NCI-H345 treated with DMSO at 0.1 percent for 48 hours (cell line): ENCODE measurements around the gene ENG.
"Not testable (repeated sequence)": the region's sequence is repeated elsewhere in the genome, so short reads cannot be mapped to it uniquely, and the experiment has no call there.

Experiments
- DNase-seq: peaks from one replicate; lab custom pipeline; 2025; ENCODE audit not compliant: unreplicated experiment; lab: John Stamatoyannopoulos, UW

ENG gene

DNA sequence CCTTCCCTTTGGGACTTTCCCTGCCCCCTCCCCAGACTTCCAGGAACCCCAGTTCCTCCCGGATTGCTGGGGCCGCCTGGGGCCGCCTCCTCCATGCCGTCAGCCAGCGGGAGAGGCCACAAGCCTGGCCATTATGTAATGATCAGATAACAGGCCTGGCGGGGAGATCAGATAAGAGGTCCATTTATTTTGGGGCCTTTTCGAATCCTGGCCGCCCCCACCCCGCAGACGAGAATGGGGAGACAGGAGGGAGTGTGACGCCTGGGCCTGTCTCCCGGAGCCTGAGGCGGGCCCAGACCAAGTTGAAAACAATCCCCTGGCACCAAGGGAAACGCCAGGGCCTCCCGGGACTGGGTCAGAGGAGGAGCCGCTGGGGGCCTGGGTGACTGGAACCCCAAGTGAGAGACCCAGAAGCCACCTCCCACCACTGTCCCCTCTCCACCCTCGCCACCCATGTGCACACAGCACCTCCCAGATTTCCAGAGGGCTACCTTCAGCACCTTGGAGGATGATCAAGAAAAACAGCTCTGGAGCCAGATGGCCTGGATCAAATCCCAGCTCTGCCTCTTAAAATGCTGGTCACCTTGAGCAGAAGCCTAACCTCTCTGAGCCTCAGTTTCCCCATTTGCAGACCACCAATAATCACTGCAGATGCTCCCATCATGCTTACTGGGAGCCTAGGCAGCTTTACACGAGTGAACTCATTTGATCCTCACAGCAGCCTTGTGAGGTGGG lies 7.8 kb downstream of the ENG start:
- DNase-seq = no peak

DNA sequence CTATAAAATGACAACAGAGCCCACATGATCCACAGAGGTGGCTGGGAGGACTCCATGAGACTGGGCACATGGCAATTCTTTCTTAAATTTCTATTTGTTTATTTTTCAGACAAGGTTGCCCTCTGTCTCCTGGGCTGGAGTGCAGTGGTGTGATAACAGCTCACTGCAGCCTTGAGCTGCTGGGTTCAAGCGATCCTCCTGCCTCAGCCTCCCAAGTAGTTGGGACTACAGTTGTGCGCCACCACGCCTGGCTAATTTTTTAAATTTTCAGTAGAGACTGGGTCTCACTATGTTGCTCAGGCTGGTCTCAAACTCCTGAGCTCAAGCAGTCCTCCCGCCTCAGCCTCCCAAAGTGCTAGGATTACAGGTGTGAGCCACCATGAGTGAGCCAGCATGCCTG lies 8.8 kb downstream of the ENG start:
- DNase-seq = not testable (repeated sequence)

DNA sequence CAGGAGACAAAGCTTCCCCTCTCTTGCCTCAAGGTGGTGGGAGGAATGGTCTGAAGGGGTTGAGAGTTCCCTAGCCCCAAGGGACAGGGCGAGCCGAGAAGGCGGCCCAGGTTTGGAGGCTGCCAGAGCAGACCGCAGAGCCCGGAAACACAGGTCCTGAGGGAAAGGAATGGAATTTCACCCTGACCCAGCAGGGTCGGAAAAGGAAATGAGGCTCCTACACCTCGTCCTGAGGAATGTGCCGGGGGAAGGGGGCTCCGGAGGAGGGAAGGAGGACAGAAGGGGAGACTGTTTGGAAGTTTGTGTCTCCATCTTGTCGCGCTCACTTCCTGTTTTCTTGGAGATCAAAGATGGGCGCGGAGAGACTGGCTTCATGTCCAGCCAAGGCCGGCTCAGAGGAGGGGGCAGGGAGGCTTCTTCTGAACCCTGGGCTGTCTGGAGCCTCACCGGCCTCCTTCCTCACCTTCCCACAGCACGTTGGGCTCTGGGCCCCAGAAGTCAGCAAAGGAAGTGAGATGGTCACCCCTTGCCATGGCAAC lies 9.6 kb downstream of the ENG start:
- DNase-seq = no peak

DNA sequence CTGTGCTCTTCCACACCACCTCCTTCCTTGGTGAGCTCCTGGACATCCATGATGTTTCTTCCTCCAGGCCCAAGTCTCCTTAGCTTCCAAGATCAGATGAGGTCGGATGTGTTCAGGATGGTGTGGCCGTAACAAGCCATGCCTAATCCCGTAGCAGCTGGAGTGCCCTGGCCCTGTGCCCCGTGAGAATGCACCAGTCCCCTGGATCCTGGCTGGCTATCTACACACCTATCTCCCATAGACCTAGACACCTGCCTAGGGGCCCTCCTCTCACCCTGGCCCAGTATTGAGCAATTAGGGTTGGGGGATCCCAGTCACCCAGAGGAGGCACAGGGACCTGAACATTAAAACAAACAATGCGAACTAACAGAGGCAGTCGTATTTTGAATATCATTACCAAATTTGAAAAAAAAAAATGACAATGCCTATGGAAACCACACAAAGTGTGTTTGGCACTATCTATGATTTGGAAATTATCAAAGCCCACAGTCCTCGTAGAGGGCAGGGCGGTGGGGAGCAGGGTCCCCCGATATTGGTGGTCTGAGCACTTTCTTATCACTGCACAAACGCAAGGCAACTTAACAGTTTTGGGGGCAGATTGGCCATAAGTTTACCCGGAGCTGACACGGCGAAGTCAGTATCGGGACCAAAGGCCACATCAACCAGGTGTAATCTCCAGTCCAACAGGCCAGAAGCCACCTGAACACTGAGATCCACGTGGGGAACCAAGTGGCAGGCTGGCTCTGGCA lies 13.2 kb downstream of the ENG start:
- DNase-seq = no peak

DNA sequence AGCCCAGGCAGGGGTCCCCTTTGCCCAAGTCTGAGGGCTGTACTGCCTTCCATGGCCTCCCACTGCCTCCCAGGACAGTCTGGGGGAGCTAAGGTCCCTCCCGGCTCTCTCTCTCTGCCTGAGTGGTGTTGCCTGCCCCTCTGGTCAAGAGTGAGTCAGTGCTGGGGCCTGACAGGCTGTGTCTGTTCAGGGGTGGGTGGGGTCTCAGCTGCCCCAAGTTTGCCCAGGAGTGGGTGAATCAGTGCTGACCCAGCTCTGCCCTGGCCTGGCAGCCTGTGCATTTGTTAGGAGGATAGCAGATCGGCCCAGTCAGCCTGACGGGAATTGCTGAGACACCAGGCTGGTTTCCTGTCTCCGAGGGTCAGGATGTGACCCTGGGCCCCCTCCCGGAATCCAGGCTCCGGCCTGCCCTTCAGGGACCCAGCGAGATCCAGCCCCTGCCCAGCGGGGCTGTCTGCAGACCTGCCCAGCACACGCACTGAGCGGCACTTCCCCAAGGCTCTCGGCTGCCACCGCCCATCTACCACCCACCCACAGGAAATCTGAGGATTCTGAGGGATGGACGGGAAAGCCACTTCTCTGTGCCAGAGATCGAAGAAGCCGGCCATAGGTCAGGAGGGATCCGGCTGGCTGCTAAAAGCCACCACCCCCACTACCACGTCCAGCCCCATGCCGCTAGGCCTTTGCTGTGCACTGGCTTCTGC lies 15.9 kb downstream of the ENG start:
- no peak for DNase-seq

DNA sequence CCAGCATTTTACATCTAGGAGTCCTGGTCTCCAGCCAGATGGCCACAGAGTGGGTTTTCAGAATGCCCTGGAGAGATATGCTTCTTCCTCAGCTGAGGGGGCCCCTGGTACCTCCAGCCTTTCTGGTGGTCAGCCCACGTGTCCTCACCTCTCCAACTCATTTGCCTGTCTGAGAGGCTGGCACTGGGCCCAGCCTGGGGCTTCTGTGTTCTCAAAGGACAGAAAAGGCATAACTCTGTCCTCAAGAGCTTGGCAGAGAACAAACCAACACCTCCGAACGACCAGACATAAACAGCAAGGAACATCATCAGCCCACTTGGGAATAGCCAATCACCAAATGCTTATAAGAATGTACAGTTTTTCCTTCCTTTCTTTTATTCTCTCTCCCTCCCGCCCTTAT lies 17.1 kb downstream of the ENG start:
- no peak for DNase-seq

DNA sequence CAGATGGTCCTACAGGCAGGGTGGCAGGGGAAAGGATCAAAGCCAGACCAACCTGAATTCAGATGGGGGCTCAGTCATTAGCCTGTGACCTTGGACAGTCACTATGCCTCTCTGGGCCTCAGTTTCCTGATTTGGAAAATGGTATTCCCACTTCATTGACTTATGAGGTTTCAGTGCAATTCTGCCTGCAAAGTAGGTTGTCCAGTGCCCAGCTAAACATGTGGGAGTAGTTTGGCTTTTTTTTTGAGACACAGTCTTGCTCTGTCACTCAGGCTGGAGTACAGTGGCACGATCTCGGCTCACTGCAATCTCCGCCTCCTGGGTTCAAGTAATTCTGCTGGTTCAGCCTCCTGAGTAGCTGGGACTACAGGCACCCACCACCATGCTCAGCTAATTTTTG lies 17.9 kb downstream of the ENG start:
- DNase-seq = not testable (repeated sequence)

DNA sequence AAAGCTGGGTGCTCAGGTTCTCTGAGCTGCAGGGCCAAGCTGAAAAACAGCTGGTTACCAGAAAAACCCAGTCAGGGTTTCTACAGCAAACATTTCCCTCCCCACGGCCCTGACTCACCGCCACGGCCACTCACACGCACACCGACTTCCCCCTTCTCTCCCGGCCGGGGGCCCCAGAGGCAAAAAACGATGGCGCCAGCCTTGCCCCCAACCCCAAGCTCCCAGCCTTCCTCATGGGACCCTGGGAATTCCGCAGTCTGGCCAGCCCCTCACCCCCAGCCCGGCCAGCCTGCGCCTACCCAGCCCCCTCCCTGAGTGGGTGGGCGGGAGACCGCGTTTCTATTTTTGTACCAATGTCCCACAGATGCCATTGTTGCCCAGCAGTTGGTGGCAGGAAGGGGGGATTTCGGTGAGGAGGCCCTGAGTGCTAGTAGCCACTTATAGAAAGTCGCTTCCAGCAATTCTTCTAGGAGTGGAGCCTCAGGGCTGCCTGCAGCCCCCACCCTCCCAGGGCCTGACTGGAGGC lies 18.4 kb downstream of the ENG start:
- DNase-seq = no peak

DNA sequence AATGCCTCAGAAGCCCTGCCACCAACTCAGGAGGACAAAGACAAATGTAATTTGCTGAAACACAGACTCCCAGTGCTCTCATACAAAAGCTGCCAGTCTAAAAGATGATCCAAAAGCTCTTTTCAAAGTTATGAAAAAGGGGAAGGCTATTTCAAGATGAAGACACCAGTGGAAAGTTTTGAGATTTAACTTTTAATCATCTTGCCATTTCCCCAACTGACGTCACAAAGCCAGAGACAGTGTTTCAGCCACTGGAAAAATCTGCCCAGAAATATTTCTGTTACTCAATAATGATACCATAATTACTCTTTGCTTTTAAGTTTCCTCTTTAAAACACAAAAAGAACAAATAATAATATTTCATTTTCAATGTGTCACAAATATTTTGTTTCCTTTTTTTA lies 20.9 kb downstream of the ENG start:
- DNase-seq = no peak

DNA sequence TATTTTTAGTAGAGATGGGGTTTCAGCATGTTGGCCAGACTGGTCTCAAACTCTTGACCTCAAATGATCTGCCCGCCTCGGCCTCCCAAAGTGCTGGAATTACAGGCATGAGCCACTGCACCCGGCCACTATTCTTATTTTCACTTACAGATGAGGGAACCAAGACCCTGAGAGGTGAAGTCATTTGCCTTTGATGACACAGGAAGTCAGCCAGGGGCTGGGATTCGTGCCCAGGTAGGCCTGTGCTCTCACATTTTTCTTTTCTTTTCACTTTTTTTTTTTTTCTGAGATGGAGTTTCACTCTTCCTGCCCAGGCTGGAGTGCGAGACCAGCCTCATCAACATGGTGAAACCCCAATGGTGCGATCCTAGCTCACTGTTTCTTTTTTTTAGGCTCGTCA lies 22.2 kb downstream of the ENG start:
- no peak for DNase-seq

DNA sequence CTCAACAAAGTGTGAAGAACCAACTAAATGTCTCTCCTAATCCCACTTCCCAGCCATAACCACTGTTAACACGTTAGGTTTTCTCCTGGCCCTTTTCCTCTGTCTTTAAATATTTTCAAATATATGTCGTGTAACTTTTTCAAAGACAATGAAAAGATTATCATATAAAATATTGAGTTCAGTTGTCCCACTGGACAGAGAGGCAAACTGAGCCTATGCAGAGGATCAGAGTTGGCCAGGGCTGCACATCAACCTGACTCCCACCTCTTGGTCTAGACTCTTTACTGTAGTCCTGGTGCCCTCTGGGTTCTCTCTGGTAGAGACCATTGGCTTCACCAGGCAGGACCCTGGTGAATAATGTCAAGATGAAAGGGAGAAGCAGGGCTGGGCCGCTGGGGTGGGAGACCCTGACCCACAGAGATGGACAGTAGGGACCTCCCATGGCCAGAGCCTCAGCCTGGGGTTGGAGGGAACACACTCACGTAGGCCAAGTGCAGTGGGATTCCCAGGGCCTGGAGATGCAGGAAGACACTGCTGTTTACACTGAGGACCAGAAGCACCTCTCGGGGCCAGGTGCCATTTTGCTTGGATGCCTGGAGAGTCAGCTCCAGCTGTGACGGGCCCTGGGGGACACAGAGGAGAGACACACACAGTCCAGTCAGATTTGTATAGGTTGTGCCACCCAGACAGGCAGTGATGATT lies 25.1 kb downstream of the ENG start:
- DNase-seq = no peak

DNA sequence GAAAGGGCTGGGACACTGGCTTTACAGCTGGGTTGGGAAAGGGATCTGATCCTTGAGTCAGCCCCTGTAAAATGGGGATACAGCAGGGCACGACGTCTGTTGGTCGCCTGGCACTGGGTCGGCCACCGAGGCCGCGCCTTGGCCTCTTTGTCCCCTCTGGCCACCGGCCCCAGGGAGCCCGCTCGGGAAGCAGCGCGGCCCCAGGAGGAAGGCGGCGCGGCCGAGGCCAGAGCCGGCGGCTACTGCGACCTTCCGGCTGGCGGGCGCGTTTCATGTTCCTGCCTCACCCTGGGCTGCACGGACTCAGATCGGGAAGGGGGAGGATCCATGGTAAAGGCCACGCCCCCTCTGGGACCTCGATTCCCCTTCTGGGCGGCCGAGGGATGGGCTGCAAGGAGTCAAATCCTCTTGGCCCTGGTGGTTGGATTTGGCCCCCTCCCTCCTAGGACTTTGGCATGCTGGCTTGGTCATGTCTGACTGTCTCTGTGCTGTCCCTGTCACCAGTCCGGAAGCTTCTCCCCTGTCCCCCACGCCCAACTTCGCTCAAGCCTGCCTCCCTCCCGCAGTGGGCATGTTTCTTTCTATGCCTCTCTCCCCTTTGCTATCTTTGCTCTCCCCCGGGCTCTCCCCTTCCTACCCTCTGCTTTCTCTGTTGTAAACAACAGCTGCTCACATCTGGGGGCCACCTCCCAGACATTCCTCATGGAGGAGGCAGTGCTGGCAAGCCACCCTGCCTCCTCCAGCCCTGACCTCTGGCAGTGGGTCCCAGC lies 26.0 kb downstream of the ENG start:
- no peak for DNase-seq

DNA sequence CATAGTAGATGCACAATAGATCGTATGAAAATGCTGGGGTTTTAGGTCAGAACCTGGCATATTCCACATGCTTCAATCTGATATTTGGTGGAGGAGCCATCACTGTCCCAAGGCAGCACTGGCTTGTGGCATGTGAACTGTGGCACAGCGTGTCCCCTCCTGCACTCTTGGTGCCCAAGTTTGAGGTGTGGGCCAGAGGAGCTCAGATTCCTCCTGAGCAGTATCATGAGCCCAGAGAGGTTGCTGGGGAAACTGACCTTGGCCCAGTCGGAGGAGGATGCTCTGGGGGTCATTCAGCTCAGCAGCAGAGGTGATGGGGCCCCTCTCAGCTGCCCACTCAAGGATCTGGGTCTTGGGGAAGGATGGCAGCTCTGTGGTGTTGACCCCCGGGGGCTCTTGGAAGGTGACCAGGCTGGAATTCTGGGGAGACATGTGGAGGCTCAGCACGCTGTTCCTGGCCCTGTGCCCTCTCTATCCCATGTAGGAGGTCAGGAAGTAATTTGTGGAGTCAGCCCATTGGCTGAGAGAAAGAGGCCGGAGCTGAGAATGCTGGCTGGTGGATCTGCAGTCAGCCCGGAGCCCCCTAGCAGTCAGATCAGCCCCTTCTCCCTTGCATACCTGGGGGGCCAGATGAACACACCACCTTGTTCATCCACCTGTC lies 28.1 kb downstream of the ENG start:
- no peak for DNase-seq

DNA sequence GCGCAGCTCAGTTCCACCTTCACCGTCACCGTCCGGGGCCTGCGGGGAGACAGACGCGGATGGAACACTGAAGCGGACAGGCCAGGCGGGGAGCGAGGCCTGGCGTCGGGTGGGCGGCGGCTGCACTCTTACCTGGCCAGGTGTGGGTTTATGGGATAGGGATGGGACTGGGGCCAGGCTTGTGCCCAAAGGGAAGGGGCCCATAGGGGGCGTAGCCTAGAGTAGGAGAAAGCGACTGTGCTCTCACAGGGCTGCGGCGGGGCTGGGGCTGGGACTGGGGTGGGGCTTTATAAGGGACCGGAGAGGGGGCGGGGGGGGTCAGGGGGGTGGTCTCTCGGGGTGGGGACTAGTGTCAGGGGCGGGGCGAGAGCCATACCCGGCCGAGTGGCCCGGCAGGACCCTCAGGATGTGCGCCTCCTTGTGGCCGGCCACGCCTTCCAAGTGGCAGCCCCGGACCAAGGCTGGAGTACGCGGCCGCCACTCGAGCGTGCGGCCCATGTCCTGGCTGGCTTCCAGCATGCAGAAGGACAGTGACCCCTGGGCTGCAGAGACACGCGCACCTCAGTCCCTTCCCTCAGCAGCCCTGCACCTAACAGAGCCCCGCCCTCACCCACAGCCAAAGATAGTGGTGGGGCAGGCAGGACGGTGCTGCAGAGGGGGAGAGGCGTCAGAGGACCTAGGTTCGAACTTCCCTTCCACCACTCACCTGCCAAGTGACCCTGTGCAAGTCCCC lies 29.0 kb downstream of the ENG start:
- DNase-seq = no peak

DNA sequence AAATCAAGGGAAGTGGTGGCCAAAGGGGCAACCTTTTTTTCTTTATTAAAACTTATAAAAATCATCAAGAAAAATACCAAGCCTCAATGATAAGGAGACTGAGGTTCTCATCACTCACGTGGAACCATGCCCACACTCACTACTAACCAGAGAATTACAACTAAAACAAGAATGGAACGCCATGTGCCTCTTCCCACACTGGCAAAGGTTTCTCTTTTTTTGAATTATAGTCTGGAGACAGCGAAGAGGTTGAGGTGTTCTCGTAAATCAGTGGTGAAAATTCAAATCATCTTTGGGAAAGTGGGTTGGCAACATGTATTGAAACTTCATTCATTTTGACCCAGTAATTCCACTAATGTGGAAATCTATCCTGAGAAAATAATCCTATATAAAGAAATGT lies 32.4 kb downstream of the ENG start:
- no peak for DNase-seq

DNA sequence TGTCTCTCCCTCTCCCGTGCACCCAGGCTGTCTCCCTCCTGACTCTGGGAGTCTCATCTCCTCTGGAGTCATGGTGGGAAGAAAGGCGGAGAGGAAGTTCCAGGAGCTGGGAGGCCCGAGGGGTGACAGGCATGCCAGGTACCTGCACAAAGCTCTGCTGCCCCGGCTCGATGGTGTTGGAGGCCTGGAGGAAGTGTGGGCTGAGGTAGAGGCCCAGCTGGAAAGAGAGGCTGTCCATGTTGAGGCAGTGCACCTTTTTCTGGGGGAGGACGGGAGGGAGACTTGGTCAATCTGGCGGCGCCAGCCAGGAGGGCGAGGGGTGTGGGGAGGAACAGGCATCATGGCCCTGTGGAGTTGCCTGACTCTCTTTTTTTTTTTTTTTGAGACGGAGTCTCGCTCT lies 35.9 kb downstream of the ENG start:
- DNase-seq = no peak

DNA sequence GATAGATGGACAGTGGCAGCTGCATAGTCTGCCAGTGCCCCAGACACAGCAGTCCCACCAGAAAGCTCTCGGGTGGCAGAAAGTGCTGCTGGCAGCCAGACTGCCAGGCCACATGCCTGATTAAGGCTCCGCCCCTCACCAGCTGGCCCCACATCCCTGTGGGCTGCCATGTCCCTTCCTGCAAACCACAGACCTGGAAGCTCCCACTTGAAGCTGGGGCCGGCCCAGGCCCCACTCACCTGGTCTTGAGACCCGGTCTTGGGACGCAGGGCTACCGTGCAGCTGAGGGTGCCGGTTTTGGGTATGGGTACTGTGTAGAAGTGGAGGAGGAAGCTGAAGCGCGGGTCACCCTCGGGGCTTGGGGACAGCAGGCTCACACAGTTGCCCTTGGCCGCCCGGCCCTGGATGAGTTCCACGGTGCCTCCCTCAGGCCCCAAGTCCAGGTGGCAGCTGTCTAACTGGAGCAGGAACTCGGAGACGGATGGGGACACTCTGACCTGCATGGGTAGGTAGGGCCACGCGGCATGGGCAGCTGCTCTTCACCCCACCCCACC lies 36.5 kb downstream of the ENG start:
- DNase-seq = no peak

DNA sequence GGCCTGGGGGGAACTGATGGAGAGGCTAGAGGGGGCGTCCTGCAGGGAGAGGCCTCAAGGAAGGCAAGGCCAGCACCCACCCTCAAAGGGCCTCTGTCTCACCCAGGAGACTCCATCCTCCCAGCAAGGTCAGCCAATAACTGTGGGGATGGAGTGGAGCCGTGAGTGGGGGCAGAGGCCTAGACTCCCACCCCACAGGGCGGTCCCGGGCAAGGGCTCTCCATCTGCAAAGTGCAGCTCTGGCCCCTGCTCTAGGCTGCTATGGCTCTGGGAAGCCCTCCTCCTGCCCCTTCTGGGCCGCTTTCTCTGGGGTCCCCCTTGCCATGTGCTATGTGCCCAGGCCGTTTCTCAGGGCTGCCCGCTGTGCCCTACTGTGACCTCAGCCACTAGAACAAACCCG lies 37.7 kb downstream of the ENG start:
- no peak for DNase-seq

DNA sequence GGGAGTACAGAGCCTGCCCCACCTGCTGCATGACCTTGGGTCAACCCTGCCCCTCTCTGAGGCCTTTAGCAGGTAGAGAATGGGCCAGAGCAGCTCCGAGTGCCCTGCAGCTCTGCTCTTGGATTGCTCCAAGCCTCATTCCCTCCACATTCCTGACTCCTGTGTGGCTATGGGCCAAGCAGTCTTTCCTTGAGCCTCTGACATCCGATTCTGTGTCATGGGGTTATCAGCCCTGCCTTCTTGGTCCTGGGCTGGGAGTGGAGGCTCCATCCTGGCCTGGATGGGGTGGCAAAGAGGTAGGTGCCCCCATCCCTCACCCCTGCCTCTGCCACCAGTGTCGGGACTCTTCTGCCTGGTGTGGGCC lies 38.1 kb downstream of the ENG start:
- no peak for DNase-seq
